Ishikawa (cell line): ENCODE results near the gene KDM2B.

Experiments used
- CEBPB ChIP-seq: IDR thresholded peaks from 2 replicates; pipeline ENCODE4 v1.6.1; 2012
- CREB1 ChIP-seq: IDR thresholded peaks from 2 replicates; pipeline ENCODE4 v1.6.1; 2012; ENCODE audit warnings: low read depth
- EGR1 ChIP-seq: IDR thresholded peaks from 2 replicates; pipeline ENCODE4 v1.6.1; 2012
- EP300 ChIP-seq: IDR thresholded peaks from 2 replicates; pipeline ENCODE4 v1.6.1; 2012; ENCODE audit warnings: borderline replicate concordance
- FOXM1 ChIP-seq: IDR thresholded peaks from 2 replicates; pipeline ENCODE4 v1.6.1; 2012; ENCODE audit warnings: low read depth, borderline replicate concordance
- MAX ChIP-seq: IDR thresholded peaks from 2 replicates; pipeline ENCODE4 v1.6.1; 2012
- NFIC ChIP-seq: IDR thresholded peaks from 2 replicates; pipeline ENCODE4 v1.6.1; 2012
- RAD21 ChIP-seq: IDR thresholded peaks from 2 replicates; pipeline ENCODE4 v1.6.1; 2012; ENCODE audit warnings: low read depth
- REST ChIP-seq: IDR thresholded peaks from 2 replicates; pipeline ENCODE4 v1.6.1; 2012; ENCODE audit warnings: low read depth, mild to moderate bottlenecking
- TAF1 ChIP-seq: IDR thresholded peaks from 2 replicates; pipeline ENCODE4 v1.6.1; 2012; ENCODE audit warnings: low read depth, mild to moderate bottlenecking
- TCF12 ChIP-seq: IDR thresholded peaks from 2 replicates; pipeline ENCODE4 v1.6.1; 2012; ENCODE audit warnings: low read depth
- TEAD4 ChIP-seq: IDR thresholded peaks from 2 replicates; pipeline ENCODE4 v1.6.1; 2012
- USF1 ChIP-seq: IDR thresholded peaks from 2 replicates; pipeline ENCODE4 v1.6.1; 2012
- YY1 ChIP-seq: IDR thresholded peaks from 2 replicates; pipeline ENCODE4 v1.6.1; 2012; ENCODE audit warnings: low read depth

GRCh38 chr12:121461048-121461447 is 119.8 kb downstream of the KDM2B start:
- no peak for TF ChIP-seq EP300
- TF ChIP-seq RAD21, result no peak
- TF ChIP-seq TCF12, result no peak
- TF ChIP-seq TAF1, result no peak
- no peak for TF ChIP-seq EGR1
- TF ChIP-seq FOXM1, result no peak
- no peak for TF ChIP-seq USF1
- no peak for TF ChIP-seq REST
- no peak for TF ChIP-seq CEBPB
- no peak for TF ChIP-seq YY1
- TF ChIP-seq CREB1, result no peak
- no peak for TF ChIP-seq MAX
- no peak for TF ChIP-seq NFIC
- TF ChIP-seq TEAD4, result no peak
